Measurements from ENCODE around the gene HS3ST4.
A peak's percentile ranks its signal among the peaks of the same experiment; 100 is the strongest.

Gene HS3ST4

GRCh38 chr16:25691519-25692091 lies at the start of gene HS3ST4:
HS3ST4 (plus strand) TSS chr16:25691959.
- no peak for DNase-seq

DNA sequence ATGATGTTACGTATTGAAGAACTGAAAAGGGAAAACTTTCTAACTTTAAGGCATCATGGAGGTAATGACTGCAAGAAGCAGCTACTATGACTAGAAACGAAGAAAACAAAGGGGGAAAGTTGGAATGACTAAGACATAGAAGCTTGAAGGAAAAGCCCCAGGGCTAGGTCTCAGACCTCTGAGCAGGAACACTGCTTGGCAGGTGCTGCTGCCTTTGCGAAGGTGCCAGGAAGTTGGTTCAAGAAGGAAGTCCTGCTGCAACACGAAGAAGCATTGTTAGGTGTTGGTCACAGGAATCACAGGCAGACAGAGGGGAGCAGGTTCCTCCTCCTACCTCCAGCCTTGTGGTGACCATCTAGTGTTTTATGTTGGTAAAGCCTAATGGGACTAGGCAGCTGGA lies 48.1 kb upstream of the HS3ST4 start:
- no peak for DNase-seq

GRCh38 chr16:25656639-25657038 lies 35.1 kb upstream of the HS3ST4 start:
- DNase-seq: no peak

DNA sequence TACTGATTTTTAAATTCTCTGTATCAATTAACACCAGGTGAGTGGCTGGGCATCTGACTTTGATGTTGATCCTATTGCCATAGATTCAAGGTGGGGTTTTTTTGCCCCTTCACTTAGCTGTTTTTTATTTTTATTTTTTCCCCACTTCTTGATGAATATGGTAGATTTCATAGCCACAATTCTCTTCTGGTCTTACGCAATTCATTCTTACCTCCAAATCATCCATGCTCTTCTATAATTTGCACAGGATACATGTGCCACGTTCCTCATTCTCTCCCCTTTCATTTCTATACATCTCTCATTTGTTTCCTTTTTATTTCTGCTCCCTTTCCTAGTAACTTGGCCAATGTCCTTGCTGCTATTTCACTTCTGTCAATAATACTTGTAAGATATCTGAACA lies 14.9 kb upstream of the HS3ST4 start:
- DNase-seq: no peak

DNA sequence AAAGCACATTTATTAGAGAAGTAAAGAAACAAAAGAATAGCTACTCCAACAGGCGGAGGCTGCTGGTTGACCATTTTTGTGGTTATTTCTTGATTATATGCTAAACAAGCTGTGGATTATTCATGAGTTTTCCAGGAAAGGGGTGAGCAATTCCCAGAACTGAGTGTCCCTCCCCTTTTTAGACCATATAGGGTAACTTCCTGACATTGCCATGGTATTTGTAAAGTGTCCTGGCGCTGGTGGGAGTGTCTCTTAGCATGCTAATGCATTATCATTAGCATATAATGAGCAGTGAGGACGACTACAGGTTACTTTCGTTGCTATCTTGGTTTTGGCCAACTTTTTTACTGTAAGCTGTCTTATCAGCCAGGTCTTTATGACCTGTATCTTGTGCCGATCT lies 12.2 kb upstream of the HS3ST4 start:
- no peak for DNase-seq

GRCh38 chr16:25689137-25689836 lies 2.5 kb upstream of the HS3ST4 start:
- DNase-seq: peak; percentile 41

DNA sequence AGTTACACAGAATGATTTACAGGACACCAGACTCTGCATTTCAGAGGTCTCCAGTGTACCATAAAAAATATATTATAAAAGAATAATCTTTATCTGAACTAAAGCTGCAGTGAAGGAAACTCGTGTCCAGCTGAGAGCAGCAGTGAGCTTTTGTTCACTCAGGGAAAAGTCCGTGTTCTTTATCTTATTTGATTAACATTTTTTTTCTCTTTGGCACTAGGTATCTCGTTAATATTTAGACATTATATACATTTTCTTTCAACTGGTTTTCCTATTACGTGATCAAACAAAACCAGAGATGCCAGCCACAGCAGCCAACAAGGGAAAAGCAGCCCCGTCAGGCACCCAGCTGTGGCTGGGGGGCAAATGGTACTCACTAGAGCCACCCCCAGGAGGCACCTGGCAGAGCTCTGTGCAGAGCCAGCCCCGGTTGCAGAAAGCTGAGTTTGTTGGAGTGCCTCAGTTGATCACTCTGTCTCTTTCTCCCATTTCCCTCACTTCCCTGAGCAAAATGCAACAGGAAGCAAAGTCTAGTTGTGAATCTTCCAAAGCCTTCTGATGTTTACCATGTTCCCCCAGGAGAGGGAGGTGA lies 1.1 kb upstream of the HS3ST4 start:
- DNase-seq: no peak

GRCh38 chr16:25692351-25692741 lies 587 bp downstream of the HS3ST4 start:
- DNase-seq: no peak

GRCh38 chr16:25692742-25693508 lies 1.2 kb downstream of the HS3ST4 start:
- DNase-seq: no peak

- DNase-seq: no peak
Observed at GRCh38 chr16:25693631-25694030, 1.9 kb downstream of the HS3ST4 start.

GRCh38 chr16:25699069-25699468 lies 7.3 kb downstream of the HS3ST4 start:
- no peak for DNase-seq

GRCh38 chr16:25700547-25700946 lies 8.8 kb downstream of the HS3ST4 start:
- no peak for DNase-seq

DNA sequence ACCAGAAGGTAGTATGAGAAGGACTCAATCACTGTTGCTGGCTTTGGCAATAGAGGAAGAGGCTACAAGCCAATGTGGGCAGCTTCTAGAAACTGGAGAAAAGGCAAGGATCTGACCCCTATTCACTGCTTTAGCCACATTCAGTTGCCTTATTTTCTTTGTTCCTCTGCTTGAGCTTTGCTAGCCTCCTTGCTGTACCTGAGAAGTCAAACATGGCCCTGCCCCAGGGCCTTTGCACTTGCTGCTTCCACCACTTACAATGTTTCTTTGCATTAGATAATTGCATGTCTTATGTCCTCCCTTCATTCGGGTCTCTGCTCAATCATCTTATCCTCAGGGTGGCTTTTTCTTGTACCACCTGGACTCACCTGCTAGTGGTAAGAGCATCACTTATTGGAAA lies 15.8 kb downstream of the HS3ST4 start:
- no peak for DNase-seq

GRCh38 chr16:25707982-25708583 lies 16.3 kb downstream of the HS3ST4 start:
- no peak for DNase-seq

DNA sequence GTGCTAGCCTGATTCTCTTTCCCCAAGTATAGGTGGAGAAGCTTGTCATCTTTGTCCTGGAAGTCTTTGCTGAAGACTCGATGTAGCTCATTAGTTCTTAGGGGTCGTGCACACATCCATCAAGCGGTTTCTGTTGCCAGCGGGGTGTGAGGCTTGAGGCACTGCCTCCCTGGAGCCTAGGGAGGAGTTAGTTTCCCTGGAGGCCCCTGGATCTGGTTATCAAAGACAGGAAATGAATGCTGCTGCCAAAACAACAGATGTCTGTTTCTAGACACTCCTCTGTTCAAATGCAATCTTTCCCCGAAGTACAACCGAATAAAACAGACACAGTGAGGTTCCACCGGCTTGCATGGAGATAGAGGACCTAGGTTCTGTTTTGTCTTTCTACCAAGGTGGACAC lies 17.5 kb downstream of the HS3ST4 start:
- DNase-seq: no peak

DNA sequence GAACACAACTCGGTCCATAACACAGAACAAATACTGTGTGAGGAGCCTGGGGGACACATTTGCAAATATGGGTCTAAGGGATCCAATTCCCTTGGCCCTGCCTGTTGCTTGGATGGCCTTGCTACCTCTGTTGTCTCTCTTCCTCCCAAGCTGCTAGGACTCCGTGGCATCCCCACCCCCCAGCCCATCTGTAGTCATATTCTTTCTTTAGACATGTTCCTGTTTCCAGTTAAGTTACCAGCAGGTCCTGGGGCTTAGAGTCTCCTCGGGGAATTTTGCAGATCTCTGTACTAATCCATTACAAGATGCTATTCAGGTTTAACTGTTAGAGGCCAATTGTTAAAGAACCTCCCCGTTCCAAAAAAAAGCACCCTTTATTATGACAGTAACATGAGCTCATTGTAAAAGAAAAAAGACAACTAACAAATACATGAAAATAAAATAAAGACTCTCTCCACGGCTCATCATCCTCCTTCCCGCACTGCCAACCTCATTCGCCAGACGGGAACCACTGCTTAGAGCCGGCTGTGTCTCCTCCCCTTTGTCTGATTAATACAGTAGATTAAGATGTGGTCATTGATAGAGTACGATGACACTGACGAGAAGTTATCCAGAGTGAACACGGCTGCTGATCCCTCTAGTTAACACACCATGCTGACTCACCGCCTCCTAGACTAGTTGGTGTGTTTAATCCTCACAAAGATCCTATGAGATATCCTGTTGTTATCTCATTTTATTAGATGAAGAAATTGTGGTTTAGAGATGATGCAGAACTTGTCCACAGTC lies 22.2 kb downstream of the HS3ST4 start:
- DNase-seq: no peak

- DNase-seq: no peak
Observed at GRCh38 chr16:25716186-25716585, 24.4 kb downstream of the HS3ST4 start.

DNA sequence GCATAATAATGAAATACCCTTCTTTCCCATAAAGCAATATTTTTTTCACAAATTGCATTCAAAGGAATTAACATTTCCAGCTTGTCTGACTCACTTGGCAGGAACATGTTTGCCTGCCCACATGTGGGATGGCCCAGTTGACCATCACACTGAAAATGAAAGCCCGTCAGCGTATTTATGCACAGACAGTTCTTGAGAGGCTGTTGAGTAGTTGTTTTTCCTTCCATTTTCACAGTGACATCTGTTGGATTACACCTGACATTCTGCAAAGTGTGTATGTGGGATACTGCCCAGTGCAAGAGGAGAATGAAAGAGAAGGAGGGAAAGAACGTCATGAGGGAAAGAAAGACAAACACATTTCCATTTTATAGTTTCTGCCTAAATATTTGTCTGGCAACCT lies 29.7 kb downstream of the HS3ST4 start:
- no peak for DNase-seq

- DNase-seq: no peak
Observed at GRCh38 chr16:25726430-25727098, 34.8 kb downstream of the HS3ST4 start.

GRCh38 chr16:25729188-25729915 lies 37.6 kb downstream of the HS3ST4 start:
- no peak for DNase-seq

- no peak for DNase-seq
Observed at GRCh38 chr16:25730396-25730795, 38.6 kb downstream of the HS3ST4 start.
